GOT3 (cell line): ENCODE data around the gene VGF.
"Not testable (repeated sequence)": the region's sequence is repeated elsewhere in the genome, so short reads cannot be mapped to it uniquely, and the experiment has no call there.

Source experiments
- DNase-seq: peaks from one replicate; lab custom pipeline; 2025; ENCODE audit warnings: mixed read lengths; lab: John Stamatoyannopoulos, UW

Gene VGF

GRCh38 chr7:101115215-101115614 is 50.2 kb downstream of the VGF start:
- DNase-seq: no peak

DNA sequence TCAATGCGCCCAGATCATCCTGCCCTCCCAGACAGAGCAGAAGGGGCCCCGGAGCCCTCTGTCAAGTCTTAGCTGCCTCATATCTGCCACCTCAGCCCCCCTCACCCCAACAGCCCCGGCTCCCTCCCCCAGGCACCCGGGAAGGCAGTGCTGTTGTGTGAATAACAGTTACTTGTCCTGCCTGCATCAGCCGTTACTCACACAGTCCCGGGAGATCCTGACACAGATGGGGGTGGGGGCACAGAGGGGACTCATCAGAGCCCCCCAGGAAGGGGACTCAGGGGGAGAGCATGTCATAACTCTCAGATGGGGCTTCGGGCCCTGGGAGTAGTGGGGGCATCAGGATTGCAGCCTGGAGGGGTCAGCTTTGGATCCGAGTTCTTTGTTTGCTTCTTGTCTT is 50.9 kb downstream of the VGF start:
- no peak for DNase-seq

DNA sequence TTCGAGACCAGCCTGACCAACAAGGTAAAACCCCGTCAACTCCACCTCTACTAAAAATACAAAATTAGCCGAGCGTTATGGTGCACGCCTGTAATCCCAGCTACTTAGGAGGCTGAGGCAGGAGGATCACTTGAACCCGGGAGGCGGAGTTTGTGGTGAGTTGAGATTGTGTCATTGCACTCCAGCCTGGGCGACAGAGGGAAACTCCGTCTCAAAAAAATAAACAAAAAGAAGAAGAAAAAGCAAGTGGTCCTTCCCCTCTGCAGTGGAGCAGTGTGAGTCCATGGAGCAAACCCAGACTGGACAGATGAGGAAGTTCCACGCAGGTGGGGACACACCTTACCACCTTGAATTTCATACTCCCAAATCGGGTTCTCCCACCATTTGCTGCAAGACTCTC is 51.5 kb downstream of the VGF start:
- DNase-seq: no peak

- DNase-seq: not testable (repeated sequence)
Observed at GRCh38 chr7:101113140-101113539, 52.2 kb downstream of the VGF start.
